OCI-M2 (cell line): ENCODE data around the gene DPP9.
"Not testable (repeated sequence)": the region's sequence is repeated elsewhere in the genome, so short reads cannot be mapped to it uniquely, and the experiment has no call there.

Experiments
- DNase-seq: peaks from one replicate; lab custom pipeline; 2025; ENCODE audit not compliant: unreplicated experiment; lab: John Stamatoyannopoulos, UW

Gene DPP9

DNA sequence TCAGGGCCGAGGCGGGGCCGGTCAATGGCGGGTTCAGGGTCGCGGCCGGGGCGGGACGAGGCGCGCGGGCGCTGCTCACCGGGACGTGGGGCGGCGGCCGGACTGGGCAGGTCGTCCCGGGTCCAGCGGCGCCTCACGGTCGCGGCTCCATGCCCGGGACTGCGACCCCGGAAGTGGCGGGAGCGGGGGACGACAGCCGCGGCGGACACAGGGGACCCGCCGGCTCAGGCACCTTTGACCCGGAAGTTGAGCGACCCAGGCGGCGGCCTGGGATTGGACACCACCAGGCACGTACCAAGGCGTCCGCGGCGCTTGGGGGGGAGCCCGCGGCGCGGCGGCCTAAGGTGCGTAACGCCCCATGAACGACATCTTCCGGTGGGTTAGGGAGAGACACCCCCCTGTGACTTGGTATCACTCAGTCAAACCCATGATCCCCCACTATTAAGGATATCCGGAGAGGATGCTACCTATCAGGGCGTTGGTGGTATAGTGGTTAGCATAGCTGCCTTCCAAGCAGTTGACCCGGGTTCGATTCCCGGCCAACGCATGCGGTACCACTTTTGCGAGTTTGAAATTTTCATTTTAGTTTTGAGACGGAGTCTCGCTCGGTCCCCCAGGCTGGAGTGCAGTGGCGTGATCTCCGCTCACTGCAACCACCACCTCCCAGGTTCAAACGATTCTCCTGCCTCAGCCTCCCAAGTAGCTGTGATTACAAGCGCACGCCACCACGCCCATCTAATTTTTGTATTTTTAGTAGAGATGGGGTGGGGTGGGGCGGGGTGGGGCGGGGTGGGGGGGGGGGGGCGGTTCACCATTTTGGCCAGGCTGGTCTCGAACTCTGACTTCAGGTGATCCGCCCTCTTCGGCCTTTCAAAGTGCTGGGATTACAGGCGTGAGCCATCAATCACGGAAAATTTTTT lies at the start of gene DPP9:
Gene DPP9 (minus strand): TSS at position 248 of the 920 bp plus-strand sequence. CDS start 3,936 bp downstream, outside the sequence.
- peak; percentile 93 for DNase-seq

- DNase-seq: no peak
Measured at GRCh38 chr19:4773047-4773640, 49.5 kb upstream of the DPP9 start.

- no peak for DNase-seq
Measured at GRCh38 chr19:4772566-4772965, 48.9 kb upstream of the DPP9 start.

DNA sequence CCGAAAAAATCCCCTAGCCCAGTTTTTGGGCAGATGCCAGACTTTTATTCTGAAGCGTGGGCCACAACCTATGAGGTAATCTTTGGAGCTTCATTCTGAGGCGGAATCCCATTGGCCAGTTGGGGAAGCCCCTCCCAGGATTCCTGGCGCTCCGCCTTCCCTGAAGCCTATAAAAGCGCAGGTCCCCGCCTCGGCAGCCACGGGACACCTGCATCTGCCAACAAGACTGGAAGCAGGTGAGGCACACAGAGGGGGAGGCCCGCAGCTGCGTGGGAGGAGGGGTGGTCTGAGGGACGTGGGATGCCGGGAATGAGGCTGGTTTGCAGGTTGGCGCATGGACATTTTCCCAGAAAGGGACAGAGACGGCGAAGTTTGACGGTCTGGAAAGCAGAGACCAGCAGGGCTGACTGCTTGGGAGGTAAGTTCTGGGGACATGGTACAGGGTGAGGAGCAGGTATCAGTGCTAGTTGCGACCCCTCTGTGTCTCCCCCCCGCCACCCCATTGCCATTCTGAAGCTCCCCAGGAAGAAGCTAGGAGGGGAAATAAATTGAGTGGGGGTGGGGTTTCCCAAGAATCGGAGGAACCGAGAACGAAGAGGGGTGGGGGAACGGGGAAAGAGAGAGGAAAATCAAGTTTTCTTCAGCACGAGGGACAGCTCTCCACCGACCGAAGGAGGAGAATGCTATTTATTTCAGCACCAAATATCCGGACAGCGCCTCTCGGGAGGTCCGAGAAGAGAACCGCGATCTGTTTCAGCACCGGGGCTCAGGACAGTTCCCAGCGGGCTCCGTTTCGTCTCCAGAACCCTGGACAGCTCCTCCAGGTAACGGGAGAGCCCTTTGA lies 45.5 kb upstream of the DPP9 start:
- peak; percentile 22 for DNase-seq

DNA sequence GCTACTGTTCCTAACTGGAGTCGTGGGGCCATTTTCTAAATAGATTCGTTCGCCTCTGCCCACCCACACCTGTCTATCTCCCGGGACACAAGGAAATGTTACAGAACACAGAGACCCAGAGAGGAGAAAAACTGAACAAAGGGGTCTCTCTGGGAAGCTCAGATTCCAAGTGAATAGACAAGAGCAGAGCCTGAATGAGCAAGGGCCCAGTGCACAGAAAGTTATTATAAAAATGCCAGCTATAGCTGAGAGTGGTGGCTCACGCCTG lies 40.7 kb upstream of the DPP9 start:
- DNase-seq: no peak

DNA sequence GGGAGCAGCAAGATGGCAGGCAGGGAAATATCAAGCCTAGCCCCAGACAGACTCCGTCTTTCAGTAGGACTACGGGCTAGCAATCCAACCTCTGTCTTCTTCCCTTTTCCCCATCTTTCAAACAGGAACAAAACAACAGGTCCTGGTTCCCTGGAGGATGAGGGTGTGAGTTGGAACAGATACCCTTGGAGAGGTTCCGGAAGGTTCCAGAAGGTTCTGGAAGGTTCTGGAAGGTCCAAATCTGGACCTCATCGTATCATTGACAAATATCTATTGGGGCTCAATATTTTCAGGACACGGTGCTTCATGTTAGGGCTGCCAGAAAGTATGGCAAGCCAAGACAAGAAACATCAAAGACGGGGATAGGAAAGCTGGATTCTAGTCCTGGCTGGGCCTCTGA lies 39.4 kb upstream of the DPP9 start:
- no peak for DNase-seq

DNA sequence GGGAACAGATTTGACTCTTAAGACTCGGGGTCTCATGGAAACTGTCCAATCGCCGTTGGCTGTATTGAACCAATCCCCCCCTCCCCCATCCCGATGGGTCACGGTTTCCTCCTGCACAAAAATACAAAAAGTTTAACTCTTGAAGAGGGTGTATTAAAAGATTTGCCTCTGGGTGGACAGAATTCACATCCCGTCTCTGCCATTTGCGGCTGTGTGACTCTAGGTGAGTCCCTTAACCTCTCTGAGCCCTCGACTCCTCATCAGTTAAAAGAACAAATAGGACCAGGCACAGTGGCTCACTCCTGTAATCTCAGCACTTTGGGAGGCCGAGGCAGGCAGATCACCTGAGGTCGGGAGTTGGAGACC lies 36.6 kb upstream of the DPP9 start:
- DNase-seq: no peak

- peak; percentile 14 for DNase-seq
Measured at GRCh38 chr19:4759388-4760284, 36.0 kb upstream of the DPP9 start.

- no peak for DNase-seq
Measured at GRCh38 chr19:4758659-4759058, 35.0 kb upstream of the DPP9 start.

GRCh38 chr19:4758082-4758481 lies 34.4 kb upstream of the DPP9 start:
- no peak for DNase-seq

- no peak for DNase-seq
Measured at GRCh38 chr19:4755459-4755858, 31.8 kb upstream of the DPP9 start.

GRCh38 chr19:4754248-4754647 lies 30.6 kb upstream of the DPP9 start:
- DNase-seq: no peak

DNA sequence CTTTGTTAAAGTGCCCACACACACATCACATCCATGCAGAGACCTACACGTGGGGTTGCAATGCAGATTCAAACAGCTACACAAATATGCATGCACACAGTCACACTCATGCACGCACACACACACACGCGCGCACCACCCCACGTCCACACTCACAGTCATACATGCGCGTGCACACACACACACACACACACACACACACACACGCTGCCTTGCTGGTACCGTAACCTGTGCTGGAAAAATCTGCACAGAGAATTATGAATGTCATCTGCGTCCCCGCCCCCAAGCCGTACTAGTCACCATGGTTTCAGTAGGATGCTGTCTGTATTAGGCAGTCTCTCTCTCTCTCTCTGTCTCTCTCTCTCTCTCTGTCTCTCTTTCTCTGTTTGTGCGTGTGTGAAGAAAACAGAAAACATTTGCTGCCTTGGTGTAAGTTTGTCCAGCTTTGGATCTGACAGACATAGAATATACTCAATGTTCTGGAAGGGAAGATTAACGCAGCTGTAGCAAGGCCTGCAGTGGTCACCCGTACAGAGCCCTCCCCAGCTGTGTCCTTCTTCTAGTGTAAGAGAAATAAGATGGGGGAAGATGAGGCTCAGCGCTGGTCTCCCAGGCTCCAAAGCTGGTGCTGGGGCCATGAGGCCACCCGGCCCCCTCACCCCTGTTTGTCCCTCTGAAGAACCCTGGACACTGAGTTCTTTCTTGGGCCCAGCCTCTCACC lies 26.4 kb upstream of the DPP9 start:
- DNase-seq: no peak

GRCh38 chr19:4748589-4748988 lies 24.9 kb upstream of the DPP9 start:
- no peak for DNase-seq

GRCh38 chr19:4748185-4748584 lies 24.5 kb upstream of the DPP9 start:
- DNase-seq: no peak

GRCh38 chr19:4745986-4746385 lies 22.3 kb upstream of the DPP9 start:
- no peak for DNase-seq

- DNase-seq: not testable (repeated sequence)
Measured at GRCh38 chr19:4745175-4745574, 21.5 kb upstream of the DPP9 start.

DNA sequence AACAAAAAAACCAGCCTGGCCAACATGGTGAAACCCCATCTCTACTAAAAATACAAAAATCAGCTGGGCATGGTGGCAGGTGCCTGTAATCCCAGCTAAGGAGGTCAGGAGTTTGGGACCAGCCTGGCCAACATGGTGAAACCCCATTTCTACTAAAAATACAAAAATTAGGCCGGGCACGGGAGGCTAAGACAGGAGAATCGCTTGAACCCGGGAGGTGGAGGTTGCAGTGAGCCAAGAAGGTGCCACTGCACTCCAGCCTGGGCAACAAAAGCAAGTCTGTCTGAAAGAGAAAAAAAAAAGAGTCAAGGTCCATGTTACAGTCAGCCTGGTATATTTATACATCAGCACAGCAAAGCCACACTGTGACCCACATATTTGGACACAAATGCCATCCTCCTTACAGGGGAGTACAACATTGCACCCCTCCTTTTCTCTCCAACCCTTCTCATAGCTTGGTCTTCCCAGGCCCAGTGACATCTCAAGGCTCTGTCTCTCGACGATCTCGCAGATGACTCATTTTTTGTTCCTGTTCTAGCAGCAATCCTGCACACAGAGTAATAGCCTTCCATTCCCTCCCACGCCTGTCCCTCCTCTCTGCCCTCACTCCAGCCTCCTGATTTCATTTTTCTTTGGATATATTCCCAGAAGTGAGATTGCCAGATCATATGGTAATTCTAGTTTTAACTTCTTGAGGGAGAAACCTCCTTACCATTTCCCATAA lies 21.0 kb upstream of the DPP9 start:
- DNase-seq: no peak
